GM19193 (cell line): ENCODE data around the gene MYL11.

ENCODE experiments used
- POLR2A ChIP-seq: IDR thresholded peaks from 4 replicates; pipeline ENCODE4 v1.6.1; 2011; ENCODE audit not compliant: insufficient read depth, insufficient read length; ENCODE audit errors: extremely low read depth

MYL11 gene

GRCh38 chr16:30398661-30399434 lies 24.2 kb downstream of the MYL11 start:
- no peak for TF ChIP-seq POLR2A

GRCh38 chr16:30399435-30400186 lies 25.0 kb downstream of the MYL11 start:
- TF ChIP-seq POLR2A: no peak

GRCh38 chr16:30401768-30402425 lies 27.3 kb downstream of the MYL11 start:
- TF ChIP-seq POLR2A: no peak

GRCh38 chr16:30406795-30407101 lies 32.1 kb downstream of the MYL11 start:
- TF ChIP-seq POLR2A: no peak

- TF ChIP-seq POLR2A: peak; percentile 50
Observed at GRCh38 chr16:30407102-30407803, 32.7 kb downstream of the MYL11 start, which contains the start of gene ZNF771. ZNF771 (plus strand) TSS chr16:30407606; CDS start chr16:30408054, 448 bp downstream.

GRCh38 chr16:30407804-30408534 lies 33.4 kb downstream of the MYL11 start:
- TF ChIP-seq POLR2A: no peak

- no peak for TF ChIP-seq POLR2A
Observed at GRCh38 chr16:30409125-30410060, 34.8 kb downstream of the MYL11 start.

- TF ChIP-seq POLR2A: no peak
Observed at GRCh38 chr16:30413112-30413806, 38.7 kb downstream of the MYL11 start.

- no peak for TF ChIP-seq POLR2A
Observed at GRCh38 chr16:30414159-30414558, 39.6 kb downstream of the MYL11 start.

- TF ChIP-seq POLR2A: no peak
Observed at GRCh38 chr16:30416047-30416603, 41.5 kb downstream of the MYL11 start.

GRCh38 chr16:30416624-30417528 lies 42.3 kb downstream of the MYL11 start:
- TF ChIP-seq POLR2A: no peak
